Lung (tissue), 12 donors: ENCODE measurements around the gene CCDC85C. TPM values are rescaled to one million over a fixed set of nuclear protein-coding genes. Genes with fewer than 3 reads are reported as not detected.

ENCODE experiments used
- ATAC-seq: fragments of 200-7000 bp; cut with Tn5 transposase; one replicate; pipeline ENCODE4 v1.9.1; 2020; ENCODE audit warnings: moderate number of reproducible peaks; ENCODE audit not compliant: insufficient read depth, low FRiP score
- DNase-seq, 3 donors: peaks; one replicate each; pipeline ENCODE4 v3.0.0-alpha.2; 2013 to 2017
- H3K27ac ChIP-seq, 2 donors: one replicate each; pipeline ENCODE4 v1.5.1; 2013; ENCODE audit warnings: mild to moderate bottlenecking in 2 of 2, moderate library complexity in 2 of 2, control low read depth in 1 of 2, inconsistent platforms in 1 of 2, low read depth in 1 of 2, low read length in 1 of 2
- H3K27me3 ChIP-seq, 3 donors: one replicate each; pipeline ENCODE4 v1.5.1; 2013; ENCODE audit warnings: low read length in 2 of 3; ENCODE audit not compliant: control insufficient read depth in 3 of 3, insufficient read depth in 3 of 3
- H3K36me3 ChIP-seq, 4 donors: one replicate each; pipeline ENCODE4 v1.5.1; 2013; ENCODE audit warnings: low read length in 4 of 4, mild to moderate bottlenecking in 1 of 4, moderate library complexity in 1 of 4; ENCODE audit not compliant: control insufficient read depth in 4 of 4, insufficient read depth in 4 of 4
- H3K4me1 ChIP-seq, 5 donors: one replicate each; pipeline ENCODE4 v1.5.1; 2013; ENCODE audit warnings: low read length in 5 of 5, mild to moderate bottlenecking in 2 of 5, moderate library complexity in 1 of 5; ENCODE audit not compliant: control insufficient read depth in 5 of 5, insufficient read depth in 5 of 5
- H3K4me3 ChIP-seq: one replicate; pipeline ENCODE4 v1.5.1; 2013; ENCODE audit warnings: mild to moderate bottlenecking, control low read depth, moderate library complexity
- H3K9ac ChIP-seq, 2 donors: one replicate each; pipeline ENCODE4 v1.5.1; 2013; ENCODE audit warnings: low read length in 2 of 2, control low read depth in 1 of 2; ENCODE audit not compliant: insufficient read depth in 1 of 2
- H3K9me3 ChIP-seq, 4 donors: one replicate each; pipeline ENCODE4 v1.5.1; 2013; ENCODE audit warnings: low read length in 3 of 4, mild to moderate bottlenecking in 1 of 4, moderate library complexity in 1 of 4; ENCODE audit not compliant: control insufficient read depth in 4 of 4, insufficient read depth in 3 of 4
- WGBS, 2 donors: extraction: QIAGEN DNeasy Blood & Tissue Kit; methylation state at CpG; one replicate each; pipeline ENCODE4 v1.1.7; 2013; 5-methylcytosine and 5-hydroxymethylcytosine counted together
- polyA plus RNA-seq, 2 donors: library from polyadenylated mRNA; stranded (reverse); fragments of 200-250 nt; gene quantifications; one replicate each; pipeline ENCODE4 v1.2.1, GENCODE V29; 2013
- total RNA-seq, 2 donors: library from RNA; depleted of rRNA in 1 of 2; stranded (reverse); fragments of >200 nt in 1 of 2; gene quantifications; one replicate each; pipeline ENCODE4 v1.2.1, GENCODE V29; 2014 to 2021
- TF ChIP-seq, protein P1 (sequence below): IDR thresholded peaks from 2 replicates; pipeline ENCODE4 v1.5.1; 2012; ENCODE audit warnings: mild to moderate bottlenecking; ENCODE audit errors: control extremely low read depth, extremely low read depth
- donor health status: control.
- donor health status: control.
- donor health status: Bipolar disorder and iron deficiency.
- donor health status: healthy.
- donor health status: DM: yes; HTN: yes; CAD: no.

The CCDC85C gene
- total and polyA plus RNA-seq, 4 donors = 2.8 to 19.8 (median 17.6) TPM

DNA sequence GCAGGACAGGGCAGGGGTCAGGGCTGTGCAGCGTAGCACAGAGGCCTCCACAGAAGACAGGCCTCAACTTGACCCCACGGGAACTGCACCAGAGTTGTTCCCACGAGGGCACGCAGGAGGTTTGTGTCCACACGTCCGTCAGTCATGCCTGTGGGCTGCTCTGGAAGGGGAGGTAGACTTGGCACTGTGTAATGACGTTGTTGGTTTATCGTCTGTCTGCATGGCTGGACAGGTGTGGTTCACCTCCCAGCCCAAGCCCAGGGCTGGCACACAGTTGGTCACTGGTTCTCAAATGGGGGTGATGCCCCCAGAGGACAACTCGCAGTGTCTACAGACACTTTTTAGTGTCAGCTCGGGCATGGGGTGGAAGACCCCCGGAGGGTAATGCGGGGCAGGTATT lies 77.0 kb downstream of the CCDC85C start:
- no peaks in the 10 kb centered on the region for H3K9me3 ChIP-seq
- no peak for DNase-seq
- ATAC-seq = no peak
- peaks cover 0 to 30% (median 16%) of the 10 kb centered on the region in 5 donors for H3K4me1 ChIP-seq
- no peak overlapping the region for H3K9ac ChIP-seq
- no peak overlapping the region for H3K4me3 ChIP-seq
- WGBS, 2 donors = 91 to 92% methylated on average over 12 of the region's 12 CpGs
- H3K27ac ChIP-seq = no peak overlapping the region
- peaks cover 0 to 2% (median 0%) of the 10 kb centered on the region in 4 donors for H3K36me3 ChIP-seq
- no peaks in the 10 kb centered on the region for H3K27me3 ChIP-seq
- TF ChIP-seq, protein P1, sequence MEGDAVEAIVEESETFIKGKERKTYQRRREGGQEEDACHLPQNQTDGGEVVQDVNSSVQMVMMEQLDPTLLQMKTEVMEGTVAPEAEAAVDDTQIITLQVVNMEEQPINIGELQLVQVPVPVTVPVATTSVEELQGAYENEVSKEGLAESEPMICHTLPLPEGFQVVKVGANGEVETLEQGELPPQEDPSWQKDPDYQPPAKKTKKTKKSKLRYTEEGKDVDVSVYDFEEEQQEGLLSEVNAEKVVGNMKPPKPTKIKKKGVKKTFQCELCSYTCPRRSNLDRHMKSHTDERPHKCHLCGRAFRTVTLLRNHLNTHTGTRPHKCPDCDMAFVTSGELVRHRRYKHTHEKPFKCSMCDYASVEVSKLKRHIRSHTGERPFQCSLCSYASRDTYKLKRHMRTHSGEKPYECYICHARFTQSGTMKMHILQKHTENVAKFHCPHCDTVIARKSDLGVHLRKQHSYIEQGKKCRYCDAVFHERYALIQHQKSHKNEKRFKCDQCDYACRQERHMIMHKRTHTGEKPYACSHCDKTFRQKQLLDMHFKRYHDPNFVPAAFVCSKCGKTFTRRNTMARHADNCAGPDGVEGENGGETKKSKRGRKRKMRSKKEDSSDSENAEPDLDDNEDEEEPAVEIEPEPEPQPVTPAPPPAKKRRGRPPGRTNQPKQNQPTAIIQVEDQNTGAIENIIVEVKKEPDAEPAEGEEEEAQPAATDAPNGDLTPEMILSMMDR = no peak

DNA sequence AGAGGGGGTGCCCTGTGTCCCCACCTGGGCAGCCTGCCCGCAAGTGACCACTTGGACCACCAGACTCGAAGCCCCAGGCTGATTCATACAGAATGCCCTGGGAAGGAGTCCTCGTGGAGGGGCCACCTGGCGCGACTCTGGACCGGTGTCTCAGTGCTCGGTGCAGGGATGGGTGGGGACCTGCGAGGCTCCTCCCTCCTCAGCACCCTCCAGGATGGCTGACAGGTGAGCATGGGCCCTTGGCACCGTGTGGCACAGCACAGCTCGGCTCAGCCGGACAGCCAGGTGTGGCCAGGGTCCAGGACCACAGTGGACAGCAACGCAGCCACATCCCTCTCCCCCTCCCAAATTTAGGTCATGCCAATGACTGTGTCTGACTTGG lies 78.3 kb downstream of the CCDC85C start:
- Histone ChIP-seq H3K4me3 (no peak overlapping the region), H3K27me3 (no peaks in the 10 kb centered on the region), H3K9me3 (peaks cover 0 to 2% (median 0%) of the 10 kb centered on the region in 4 donors), H3K9ac (no peak overlapping the region), H3K36me3 (peaks cover 0 to 2% (median 0%) of the 10 kb centered on the region in 4 donors), H3K4me1 (peaks cover 0 to 27% (median 17%) of the 10 kb centered on the region in 5 donors), H3K27ac (no peak overlapping the region)
- ATAC-seq = no peak
- no peak for DNase-seq
- TF ChIP-seq, protein P1 = no peak
- 87 to 92% methylated on average over 12 of the region's 12 CpGs for WGBS, 2 donors

- peaks cover 0 to 2% (median 0%) of the 10 kb centered on the region in 4 donors for H3K9me3 ChIP-seq
- peaks cover 0 to 25% (median 13%) of the 10 kb centered on the region in 5 donors for H3K4me1 ChIP-seq
- peak; percentile 58 for ATAC-seq
- no peak overlapping the region for H3K9ac ChIP-seq
- peak in 1 of 3 donors; percentile 19 for DNase-seq
- peaks cover 0 to 2% (median 0%) of the 10 kb centered on the region in 4 donors for H3K36me3 ChIP-seq
- 68 to 73% methylated on average over 17 of the region's 17 CpGs for WGBS, 2 donors
- H3K27ac ChIP-seq = peak overlapping the region in 1 of 2 donors; percentile 61
- H3K27me3 ChIP-seq = no peaks in the 10 kb centered on the region
- TF ChIP-seq, protein P1 = peak; percentile 5
- H3K4me3 ChIP-seq = no peak overlapping the region
Measured at GRCh38 chr14:99524804-99525698, 79.0 kb downstream of the CCDC85C start.
